ENCODE data around the gene PIKFYVE.
"Not testable (repeated sequence)": the region's sequence is repeated elsewhere in the genome, so short reads cannot be mapped to it uniquely, and the experiment has no call there.

Gene PIKFYVE

GRCh38 chr2:208254871-208255556 is 11.0 kb upstream of the PIKFYVE start, which contains the start of gene IDH1:
Gene IDH1 (minus strand): TSS chr2:208255071. CDS start chr2:208251551, 3,520 bp downstream.
- DNase-seq, result peak; percentile 53

DNA sequence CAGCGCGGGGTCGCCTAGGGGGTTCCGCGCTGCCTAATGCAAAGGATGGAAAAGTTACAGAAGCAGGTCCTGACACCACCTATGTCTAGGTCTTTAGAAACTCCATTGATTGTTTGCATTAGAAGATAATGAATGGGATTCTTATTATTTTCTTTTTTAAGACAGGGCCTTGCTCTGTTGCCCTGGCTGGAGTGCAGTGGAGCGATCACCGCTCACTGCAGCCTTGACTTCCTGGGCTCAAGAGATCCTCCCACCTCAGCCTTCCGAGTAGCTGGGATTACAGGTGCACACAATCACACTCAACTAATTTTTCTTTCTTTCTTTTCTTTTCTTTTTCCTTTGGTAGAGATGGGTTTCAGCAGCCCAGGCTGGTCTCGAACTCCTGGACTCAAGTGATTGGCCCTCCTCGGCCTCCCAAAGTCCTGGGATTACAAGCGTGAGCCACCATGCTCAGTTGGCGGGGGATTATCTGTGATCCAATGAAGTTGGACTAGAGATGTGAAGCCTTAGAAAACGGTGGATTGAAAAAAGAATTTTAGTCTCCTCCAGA is 10.4 kb upstream of the PIKFYVE start:
- DNase-seq, result no peak

DNA sequence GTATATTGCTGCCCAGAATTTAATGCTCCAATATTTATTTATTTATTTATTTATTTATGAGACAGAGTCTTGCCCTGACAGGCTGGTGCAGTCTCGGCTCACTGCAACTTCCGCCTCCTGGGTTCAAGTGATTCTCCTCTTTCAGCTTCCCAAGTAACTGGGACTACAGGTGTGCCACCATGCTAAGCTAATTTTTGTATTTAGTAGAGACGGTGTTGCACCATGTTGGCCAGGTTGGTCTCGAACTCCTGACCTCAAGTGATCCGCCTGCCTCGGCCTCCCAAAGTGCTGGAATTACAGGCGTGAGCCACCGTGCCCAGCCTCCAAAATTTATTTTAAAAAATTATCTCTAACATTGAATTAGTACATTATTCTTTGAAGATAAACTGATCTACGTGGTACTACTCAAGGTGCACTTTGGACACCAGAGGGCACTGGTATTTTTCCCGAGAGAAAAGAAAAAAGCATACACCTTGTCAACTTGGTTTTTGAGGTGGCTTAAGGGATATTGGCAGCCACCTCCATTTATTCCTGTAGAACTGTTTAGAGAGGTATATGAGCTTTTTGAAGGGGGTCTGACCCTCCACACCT is 9.8 kb upstream of the PIKFYVE start:
- no peak for DNase-seq

DNA sequence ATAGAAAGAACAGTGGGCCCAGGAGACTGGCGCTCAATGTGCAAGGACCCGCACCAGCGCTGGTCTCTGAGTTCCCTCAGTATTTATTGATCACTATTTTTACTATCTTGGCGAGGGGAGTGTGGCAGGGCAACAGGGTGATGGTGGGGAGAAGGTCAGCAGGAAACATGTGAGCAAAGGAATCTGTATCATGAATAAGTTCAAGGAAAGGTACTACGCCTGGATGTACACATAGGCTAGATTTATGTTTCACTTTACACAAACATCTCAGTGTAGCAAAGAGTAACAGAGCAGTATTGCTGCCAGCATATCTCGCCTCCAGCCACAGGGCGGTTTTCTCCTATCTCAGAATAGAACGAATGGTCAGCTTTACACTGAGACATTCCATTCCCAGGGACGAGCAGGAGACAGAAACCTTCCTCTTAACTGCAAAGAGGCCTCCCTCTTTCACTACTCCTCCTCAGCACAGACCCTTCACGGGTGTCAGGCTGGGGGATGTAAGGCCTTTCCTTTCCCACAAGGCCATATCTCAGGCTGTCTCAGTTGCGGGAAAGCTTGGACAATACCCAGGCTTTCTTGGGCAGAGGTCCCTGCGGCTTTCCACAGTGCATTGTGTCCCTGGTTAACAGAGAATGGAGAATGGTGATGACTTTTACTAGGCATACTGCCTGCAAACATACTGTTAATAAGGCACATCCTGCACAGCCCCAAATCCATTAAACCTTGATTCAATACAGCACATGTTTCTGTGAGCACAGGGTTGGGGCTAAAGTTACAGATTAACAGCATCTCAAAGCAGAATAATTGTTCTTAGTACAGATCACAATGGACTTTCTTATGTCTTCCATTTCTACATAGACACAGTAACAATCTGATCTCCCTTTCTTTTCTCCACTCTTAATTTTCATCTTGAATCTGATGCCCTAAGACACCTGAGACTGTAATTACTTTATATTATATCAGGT is 8.9 kb upstream of the PIKFYVE start:
- not testable (repeated sequence) for DNase-seq

DNA sequence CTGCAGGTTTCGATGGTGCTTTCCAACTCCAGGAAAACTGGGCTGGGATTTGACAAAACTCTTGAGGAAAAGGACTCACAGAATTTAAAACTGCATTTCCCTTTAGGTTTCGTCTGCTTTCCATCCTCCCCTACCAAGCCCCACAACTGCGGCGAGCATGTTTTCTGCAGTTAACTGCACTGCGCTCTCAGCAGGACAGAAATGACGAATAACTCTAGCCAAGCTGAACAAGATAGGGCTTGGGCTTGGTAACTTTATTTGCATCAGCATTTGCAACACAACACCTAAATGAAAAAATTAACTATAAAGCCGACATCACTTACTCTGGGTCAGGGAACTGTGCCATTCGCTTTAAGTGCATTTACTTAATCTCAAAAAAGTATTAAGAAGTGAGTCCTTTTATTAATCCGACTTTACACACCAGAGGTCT is 669 bp upstream of the PIKFYVE start:
- DNase-seq, result no peak

GRCh38 chr2:208266553-208266893 is 468 bp downstream of the PIKFYVE start:
- DNase-seq, result no peak

DNA sequence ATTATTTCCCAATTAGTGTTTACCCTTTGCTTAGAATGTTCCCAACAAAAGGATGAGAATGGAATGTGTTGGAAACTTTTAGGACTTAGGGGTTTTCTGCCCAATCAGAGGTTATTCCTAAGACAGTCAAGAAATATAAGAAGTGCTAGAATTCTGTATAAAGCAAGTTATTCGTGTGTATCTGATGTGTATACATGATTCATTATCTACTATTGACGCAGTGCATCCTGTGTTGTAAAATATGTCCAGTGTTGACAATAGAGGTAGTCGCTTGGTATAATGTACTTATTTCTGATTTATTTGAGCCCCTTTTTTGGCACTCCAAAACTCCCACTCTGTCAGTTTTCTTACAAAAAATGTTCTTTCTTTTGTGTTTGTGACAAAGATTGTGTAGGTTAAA is 881 bp downstream of the PIKFYVE start:
- no peak for DNase-seq

- not testable (repeated sequence) for DNase-seq
Observed at GRCh38 chr2:208267526-208267925, 1.5 kb downstream of the PIKFYVE start.

DNA sequence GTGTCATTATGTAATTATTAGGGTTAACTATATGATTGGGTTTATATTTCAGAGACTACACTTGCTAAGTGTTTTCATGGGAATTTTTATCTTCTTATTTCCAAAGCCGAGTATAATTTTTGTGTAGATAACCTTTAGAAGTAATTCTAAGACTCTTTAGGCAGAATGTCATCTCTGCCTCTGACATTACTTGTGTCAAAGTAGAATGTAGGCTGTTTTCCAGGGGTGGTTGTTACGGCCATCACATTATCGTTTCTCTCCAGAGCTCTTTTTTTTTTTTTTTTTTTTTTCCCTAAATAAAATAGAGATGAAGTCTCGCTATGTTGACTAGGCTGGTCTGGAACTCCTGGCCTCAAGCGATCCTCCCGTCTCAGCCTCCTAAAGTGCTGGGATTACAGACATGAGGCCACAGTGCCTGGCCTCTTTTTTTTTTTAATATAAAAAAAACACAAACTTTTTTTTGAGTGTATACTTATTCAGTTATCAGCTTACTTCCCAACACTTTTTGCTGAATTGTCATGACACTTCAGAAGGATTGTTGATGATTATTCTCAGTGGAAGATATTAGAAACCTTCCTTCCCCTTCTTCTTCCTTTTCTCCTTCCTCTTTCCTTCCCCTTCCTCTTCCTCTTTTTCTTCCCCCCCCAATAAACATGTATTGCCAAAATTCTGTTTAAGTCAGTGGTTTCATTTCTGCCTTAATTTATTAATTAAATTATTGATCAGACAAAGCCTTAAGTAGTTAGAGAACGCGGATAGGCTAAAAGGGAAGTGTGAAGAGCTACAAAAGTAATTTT is 2.3 kb downstream of the PIKFYVE start:
- DNase-seq, result no peak

DNA sequence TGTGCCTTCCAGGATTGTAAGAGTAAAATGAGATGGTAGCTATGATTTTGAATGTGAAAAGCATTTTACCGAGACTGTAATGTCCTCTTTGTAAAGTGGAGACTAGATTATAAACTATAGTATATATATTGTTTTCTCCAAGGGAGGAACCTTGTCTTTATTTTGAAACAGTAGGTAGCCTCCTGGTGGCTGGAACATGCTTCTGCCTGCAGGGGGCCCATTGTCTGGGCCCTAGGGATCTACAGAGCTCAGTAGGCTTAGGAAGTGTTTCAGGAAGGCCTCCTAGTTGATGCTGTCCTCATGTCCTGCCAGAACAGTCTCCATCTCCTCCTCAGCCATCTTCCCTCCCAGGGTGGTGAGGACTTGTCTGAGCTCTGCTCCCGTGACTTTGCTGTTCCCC is 3.0 kb downstream of the PIKFYVE start:
- DNase-seq, result no peak

DNA sequence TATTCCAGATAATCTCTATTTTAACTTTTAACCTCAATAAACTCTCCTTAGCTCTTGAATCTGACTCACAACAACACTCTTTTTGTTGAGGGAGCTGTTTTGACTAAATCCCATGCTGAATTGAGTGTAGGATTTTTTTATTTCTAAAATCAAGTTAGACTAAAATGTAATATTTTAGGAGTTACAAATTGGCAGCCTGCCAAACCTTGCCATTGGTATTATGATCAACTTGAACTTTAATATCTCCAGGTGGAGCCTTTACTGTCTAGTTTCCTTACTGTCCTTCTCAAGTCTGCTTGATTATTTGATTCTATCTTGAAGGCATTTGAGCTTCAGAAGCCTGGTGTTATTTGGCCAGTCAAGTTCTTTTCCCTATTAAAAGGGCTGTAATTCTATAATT is 8.7 kb downstream of the PIKFYVE start:
- no peak for DNase-seq

DNA sequence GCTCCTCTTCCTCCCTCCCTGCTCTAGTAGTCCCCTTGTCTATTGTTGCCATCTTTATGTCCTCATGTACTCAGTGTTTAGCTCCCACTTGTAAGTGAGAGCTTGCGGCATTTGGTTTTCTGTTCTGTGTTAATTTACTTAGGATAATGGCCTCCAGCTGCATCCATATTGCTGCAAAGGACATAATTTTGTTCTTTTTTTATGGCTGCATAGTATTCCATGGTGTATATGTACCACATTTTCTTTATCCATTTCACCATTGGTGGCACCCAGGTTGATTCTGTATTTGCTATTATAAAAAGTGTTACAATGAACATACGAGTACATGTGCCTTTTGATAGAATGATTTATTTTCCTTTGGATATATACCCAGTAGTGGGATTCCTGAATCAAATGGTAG is 12.5 kb downstream of the PIKFYVE start:
- no peak for DNase-seq

- DNase-seq, result no peak
Observed at GRCh38 chr2:208279236-208279635, 13.2 kb downstream of the PIKFYVE start.

DNA sequence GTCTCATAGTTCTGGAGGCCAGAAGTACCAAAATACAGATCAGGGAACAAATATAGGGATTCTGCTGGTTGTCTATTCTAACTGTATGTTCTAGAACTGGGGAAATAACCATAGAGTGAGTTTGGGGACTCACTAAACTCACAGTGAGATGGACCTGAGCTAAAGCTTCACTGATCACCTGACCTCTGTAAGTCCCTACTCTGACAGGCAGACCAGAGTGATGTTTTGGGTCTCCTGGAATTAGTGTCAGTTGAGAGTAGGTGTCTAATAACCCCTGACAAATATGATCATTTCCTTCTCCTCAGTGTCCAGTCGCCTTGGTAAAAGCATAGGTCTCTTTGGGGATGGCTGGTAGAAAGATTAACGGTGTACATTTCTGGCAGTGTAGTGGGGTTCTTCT is 14.2 kb downstream of the PIKFYVE start:
- no peak for DNase-seq

GRCh38 chr2:208280933-208281332 is 14.9 kb downstream of the PIKFYVE start:
- DNase-seq, result no peak

- DNase-seq, result no peak
Observed at GRCh38 chr2:208285853-208286252, 19.8 kb downstream of the PIKFYVE start.

- DNase-seq, result no peak
Observed at GRCh38 chr2:208294482-208295024, 28.5 kb downstream of the PIKFYVE start.

DNA sequence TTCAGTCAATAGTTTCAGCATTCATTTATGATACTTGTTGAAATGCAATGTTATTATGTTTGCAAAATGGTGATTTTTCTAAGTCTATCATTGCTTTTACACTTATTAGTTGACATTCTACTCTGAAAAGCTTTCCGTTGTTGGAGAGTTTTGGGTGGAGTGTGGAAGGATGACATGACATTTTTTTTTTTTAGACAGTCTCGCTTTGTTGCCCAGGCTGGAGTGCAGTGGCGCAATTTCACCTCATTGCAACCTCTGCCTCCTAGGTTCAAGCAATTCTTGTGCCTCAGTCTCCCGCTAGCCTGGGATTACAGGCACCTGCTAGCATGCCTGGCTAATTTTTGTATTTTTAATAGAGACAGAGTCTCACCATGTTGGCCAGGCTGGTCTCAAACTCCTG is 29.8 kb downstream of the PIKFYVE start:
- DNase-seq, result no peak

- DNase-seq, result no peak
Observed at GRCh38 chr2:208296610-208297009, 30.6 kb downstream of the PIKFYVE start.

DNA sequence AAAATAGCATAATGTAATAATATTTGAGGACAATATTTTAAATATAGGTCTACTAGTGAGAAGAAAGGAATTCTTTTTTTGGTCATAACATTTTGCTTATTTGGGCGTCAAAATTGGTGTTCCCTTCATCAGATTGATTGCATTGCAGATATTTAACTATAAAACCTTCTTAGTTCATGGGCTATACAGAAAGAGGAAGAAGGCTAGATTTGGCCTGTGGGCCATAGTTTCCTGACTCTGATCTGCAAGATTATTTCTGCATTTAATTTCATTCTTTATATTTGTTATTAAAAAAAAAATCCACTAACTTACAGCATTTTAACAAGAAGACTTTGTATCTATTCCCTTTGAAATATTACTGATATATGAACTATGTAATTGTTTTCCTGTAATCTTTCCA is 31.9 kb downstream of the PIKFYVE start:
- no peak for DNase-seq

DNA sequence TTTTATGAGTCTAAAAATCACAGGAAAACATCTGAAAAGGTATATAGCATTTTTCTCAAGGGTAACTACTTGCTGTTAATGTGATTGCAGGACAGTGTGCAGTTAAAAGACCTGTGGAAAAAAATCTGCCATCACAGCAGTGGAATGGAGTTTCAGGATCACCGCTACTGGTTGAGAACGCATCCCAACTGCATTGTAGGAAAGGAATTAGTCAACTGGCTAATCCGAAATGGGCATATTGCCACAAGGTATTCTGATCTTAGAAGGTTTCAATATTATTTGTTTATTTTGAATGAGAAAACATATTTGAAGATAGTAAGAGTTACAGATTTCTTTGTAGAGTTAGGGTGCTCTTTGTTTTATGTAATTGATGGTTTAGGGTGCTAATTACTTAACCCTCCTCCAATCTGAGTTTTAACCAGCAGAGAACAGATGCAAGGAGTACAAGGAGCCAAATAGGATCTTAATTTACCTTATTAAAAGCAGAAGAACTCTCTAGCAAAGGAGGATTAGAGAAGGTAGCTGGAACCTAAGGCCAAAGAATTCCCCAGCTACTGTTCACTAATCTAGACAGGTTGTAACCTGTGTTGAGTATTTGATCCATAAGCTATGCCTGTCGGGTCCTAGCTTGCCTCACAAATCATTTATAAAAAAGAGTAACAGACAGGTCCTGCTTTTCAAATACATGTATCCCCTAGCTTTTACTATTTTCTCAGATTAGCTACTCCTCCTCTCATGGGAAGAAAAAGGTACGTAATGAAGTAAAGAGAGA is 35.0 kb downstream of the PIKFYVE start:
- DNase-seq, result no peak

Data from NCI-H2029 treated with DMSO at 0.1 percent for 48 hours (cell line).